ENCODE measurements around the gene SNTG2. TPM values are rescaled to one million over a fixed set of nuclear protein-coding genes. Genes with fewer than 3 reads are reported as not detected.

The SNTG2 gene
- total and polyA plus RNA-seq, 9 donors, result 0.17 to 5.7 (median 1.3) TPM; not detected in 1

- H3K4me1 ChIP-seq (ENCODE audit: insufficient read depth), result no peaks in the 10 kb centered on the region
- intact Hi-C loops (cut with DNase I), result no loop called here
- no peaks in the 10 kb centered on the region for H3K9me3 ChIP-seq
Measured at GRCh38 chr2:1402064-1402463, 451.4 kb downstream of the SNTG2 start.

GRCh38 chr2:1403565-1403964 is 452.9 kb downstream of the SNTG2 start:
- Histone ChIP-seq H3K27me3 (no peaks in the 10 kb centered on the region), H3K27ac (no peak overlapping the region), H3K4me1 (ENCODE audit: insufficient read depth) (no peaks in the 10 kb centered on the region), H3K9me3 (no peaks in the 10 kb centered on the region), H3K36me3 (no peaks in the 10 kb centered on the region), H3K4me3 (no peak overlapping the region)
- no peak for TF ChIP-seq CTCF (IDR thresholded peaks at IDR 0.05)
- no peak for TF ChIP-seq EP300 (IDR thresholded peaks at IDR 0.05)
- TF ChIP-seq POLR2A (IDR thresholded peaks at IDR 0.05), result no peak
- intact Hi-C loops (cut with DNase I), result no loop called here
- 90 to 93% (median 92%) methylated on average over 12 of the region's 12 CpGs for WGBS, 3 donors
- no peak for DNase-seq

More at GRCh38 chr2:1402064-1402463, 451.4 kb downstream of the SNTG2 start:
- 85 to 87% (median 85%) methylated on average over 9 of the region's 9 CpGs for WGBS, 3 donors
- H3K27ac ChIP-seq, result no peak overlapping the region
- no peak for TF ChIP-seq CTCF (IDR thresholded peaks at IDR 0.05)
- TF ChIP-seq POLR2A (IDR thresholded peaks at IDR 0.05), result no peak
- no peak for TF ChIP-seq EP300 (IDR thresholded peaks at IDR 0.05)
- H3K27me3 ChIP-seq, result no peaks in the 10 kb centered on the region
- no peak overlapping the region for H3K4me3 ChIP-seq
- no peak for DNase-seq
- H3K36me3 ChIP-seq, result no peaks in the 10 kb centered on the region

GRCh38 chr2:1405124-1405523 is 454.5 kb downstream of the SNTG2 start:
- Histone ChIP-seq H3K4me3 (no peak overlapping the region), H3K4me1 (ENCODE audit: insufficient read depth) (no peaks in the 10 kb centered on the region), H3K27ac (no peak overlapping the region), H3K9me3 (no peaks in the 10 kb centered on the region), H3K27me3 (no peaks in the 10 kb centered on the region), H3K36me3 (no peaks in the 10 kb centered on the region)
- TF ChIP-seq EP300 (IDR thresholded peaks at IDR 0.05) (no peak), POLR2A (IDR thresholded peaks at IDR 0.05) (no peak), CTCF (IDR thresholded peaks at IDR 0.05) (no peak)
- intact Hi-C loops (cut with DNase I), result no loop called here
- 64 to 94% (median 76%) methylated on average over 1 of the region's 1 CpG for WGBS, 3 donors
- DNase-seq, result no peak

- H3K27ac ChIP-seq, result no peak overlapping the region
- no peaks in the 10 kb centered on the region for H3K4me1 ChIP-seq (ENCODE audit: insufficient read depth)
- TF ChIP-seq CTCF (IDR thresholded peaks at IDR 0.05), result no peak
- no peak for TF ChIP-seq POLR2A (IDR thresholded peaks at IDR 0.05)
- no peak for TF ChIP-seq EP300 (IDR thresholded peaks at IDR 0.05)
- H3K9me3 ChIP-seq, result no peaks in the 10 kb centered on the region
- H3K4me3 ChIP-seq, result no peak overlapping the region
- no peaks in the 10 kb centered on the region for H3K27me3 ChIP-seq
- intact Hi-C loops (cut with DNase I), result no loop called here
- WGBS, 3 donors, result 21 to 39% (median 23%) methylated on average over 3 of the region's 3 CpGs
- no peak for DNase-seq
- H3K36me3 ChIP-seq, result no peaks in the 10 kb centered on the region
Measured at GRCh38 chr2:1405967-1406366, 455.3 kb downstream of the SNTG2 start.
